GM23248 (cell line): Measurements from ENCODE around the gene NSD2.

Experiments
- EZH2 ChIP-seq: fragments of 200-600 bp; sonication (generic); IDR thresholded peaks from 2 replicates; pipeline ENCODE4 v1.6.1; 2018; ENCODE audit warnings: antibody characterized with exemption, mild to moderate bottlenecking; ENCODE audit not compliant: insufficient read depth, poor library complexity, severe bottlenecking
- EZH2phosphoT487 ChIP-seq: fragments of 200-600 bp; sonication (generic); IDR thresholded peaks from 2 replicates; pipeline ENCODE4 v1.6.1; 2018; ENCODE audit warnings: antibody characterized with exemption, moderate library complexity, mild to moderate bottlenecking, low read depth; ENCODE audit not compliant: insufficient read depth

DNA sequence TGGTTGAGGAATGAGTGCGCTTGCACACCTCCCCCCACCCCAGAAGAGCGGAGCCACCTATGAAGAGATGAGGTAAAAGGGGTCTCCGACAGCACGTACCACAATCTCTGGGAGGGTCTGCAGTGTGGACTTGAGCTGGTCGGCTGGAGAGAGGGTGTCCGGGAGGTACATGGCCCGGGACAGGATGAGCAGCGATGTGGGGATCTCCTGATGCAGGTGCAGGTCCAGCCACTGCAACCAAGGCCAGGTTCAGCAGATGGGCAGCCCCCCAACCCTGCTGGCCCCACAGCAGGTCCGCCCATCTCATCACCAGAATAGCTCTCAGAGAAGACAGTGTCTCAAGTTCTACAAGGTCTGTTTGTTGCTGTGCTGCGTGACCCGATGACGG, 47.7 kb upstream of the NSD2 start:
- TF ChIP-seq EZH2: no peak
- TF ChIP-seq EZH2phosphoT487: no peak
